SK-N-SH treated with all-trans-retinoic acid at 6 μM for 48 hours (cell line): ENCODE results near the gene MAMSTR.

Experiments used
- ARNTL ChIP-seq: fragments of 450-650 bp; formaldehyde crosslinking; IDR thresholded peaks from 2 replicates; pipeline ENCODE4 v1.5.0; 2020; ENCODE audit warnings: low read depth, mild to moderate bottlenecking, moderate library complexity, borderline replicate concordance
- BACH2 ChIP-seq: fragments of 250-450 bp; sonication (Bioruptor Pico); IDR thresholded peaks from 2 replicates; pipeline ENCODE4 v1.9.0; 2021; ENCODE audit warnings: mild to moderate bottlenecking, borderline replicate concordance
- OSR1 ChIP-seq: fragments of 250-450 bp; sonication (Bioruptor Pico); IDR thresholded peaks from 2 replicates; pipeline ENCODE4 v1.8.0; 2022; ENCODE audit warnings: moderate library complexity, mild to moderate bottlenecking, inconsistent platforms
- PATZ1 ChIP-seq: fragments of 250-450 bp; sonication (Bioruptor Pico); IDR thresholded peaks from 2 replicates; pipeline ENCODE4 v1.8.0; 2020; ENCODE audit warnings: mild to moderate bottlenecking, moderate library complexity, borderline replicate concordance
- SNAI2 ChIP-seq: fragments of 250-450 bp; sonication (Bioruptor Pico); IDR thresholded peaks from 2 replicates; pipeline ENCODE4 v1.5.0; 2020; ENCODE audit warnings: mild to moderate bottlenecking, moderate library complexity
- TCF4 ChIP-seq: fragments of 250-450 bp; sonication (Bioruptor Pico); IDR thresholded peaks from 2 replicates; pipeline ENCODE4 v1.8.0; 2021; ENCODE audit warnings: mild to moderate bottlenecking, moderate library complexity, borderline replicate concordance
- TOX ChIP-seq: fragments of 250-450 bp; sonication (Bioruptor Pico); IDR thresholded peaks from 2 replicates; pipeline ENCODE4 v1.8.0; 2021; ENCODE audit warnings: mild to moderate bottlenecking, moderate library complexity, borderline replicate concordance
- ZFP3 ChIP-seq: fragments of 250-450 bp; sonication (Bioruptor Pico); IDR thresholded peaks from 2 replicates; pipeline ENCODE4 v1.5.0; 2020; ENCODE audit warnings: mild to moderate bottlenecking, moderate library complexity
- TF ChIP-seq, protein P1 (sequence below): fragments of 250-450 bp; sonication (Bioruptor Pico); IDR thresholded peaks from 2 replicates; pipeline ENCODE4 v1.5.1; 2020; ENCODE audit warnings: low read depth, mild to moderate bottlenecking, moderate library complexity
- TF ChIP-seq, protein P2 (sequence below): fragments of 250-450 bp; sonication (Bioruptor Pico); IDR thresholded peaks from 2 replicates; pipeline ENCODE4 v1.5.0; 2020; ENCODE audit warnings: mild to moderate bottlenecking, moderate library complexity
- TF ChIP-seq, protein P3 (sequence below): fragments of 250-450 bp; sonication (Bioruptor Pico); IDR thresholded peaks from 2 replicates; pipeline ENCODE4 v1.8.0; 2021; ENCODE audit warnings: low read depth, mild to moderate bottlenecking, moderate library complexity, borderline replicate concordance

- no peak for TF ChIP-seq BACH2 (CRISPR knock-in tag)
- no peak for TF ChIP-seq ARNTL
- TF ChIP-seq SNAI2 (CRISPR knock-in tag), result no peak
- no peak for TF ChIP-seq PATZ1
- TF ChIP-seq TOX (CRISPR knock-in tag), result no peak
- TF ChIP-seq, protein P1, sequence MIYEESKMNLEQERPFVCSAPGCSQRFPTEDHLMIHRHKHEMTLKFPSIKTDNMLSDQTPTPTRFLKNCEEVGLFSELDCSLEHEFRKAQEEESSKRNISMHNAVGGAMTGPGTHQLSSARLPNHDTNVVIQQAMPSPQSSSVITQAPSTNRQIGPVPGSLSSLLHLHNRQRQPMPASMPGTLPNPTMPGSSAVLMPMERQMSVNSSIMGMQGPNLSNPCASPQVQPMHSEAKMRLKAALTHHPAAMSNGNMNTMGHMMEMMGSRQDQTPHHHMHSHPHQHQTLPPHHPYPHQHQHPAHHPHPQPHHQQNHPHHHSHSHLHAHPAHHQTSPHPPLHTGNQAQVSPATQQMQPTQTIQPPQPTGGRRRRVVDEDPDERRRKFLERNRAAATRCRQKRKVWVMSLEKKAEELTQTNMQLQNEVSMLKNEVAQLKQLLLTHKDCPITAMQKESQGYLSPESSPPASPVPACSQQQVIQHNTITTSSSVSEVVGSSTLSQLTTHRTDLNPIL, result no peak
- TF ChIP-seq, protein P2, sequence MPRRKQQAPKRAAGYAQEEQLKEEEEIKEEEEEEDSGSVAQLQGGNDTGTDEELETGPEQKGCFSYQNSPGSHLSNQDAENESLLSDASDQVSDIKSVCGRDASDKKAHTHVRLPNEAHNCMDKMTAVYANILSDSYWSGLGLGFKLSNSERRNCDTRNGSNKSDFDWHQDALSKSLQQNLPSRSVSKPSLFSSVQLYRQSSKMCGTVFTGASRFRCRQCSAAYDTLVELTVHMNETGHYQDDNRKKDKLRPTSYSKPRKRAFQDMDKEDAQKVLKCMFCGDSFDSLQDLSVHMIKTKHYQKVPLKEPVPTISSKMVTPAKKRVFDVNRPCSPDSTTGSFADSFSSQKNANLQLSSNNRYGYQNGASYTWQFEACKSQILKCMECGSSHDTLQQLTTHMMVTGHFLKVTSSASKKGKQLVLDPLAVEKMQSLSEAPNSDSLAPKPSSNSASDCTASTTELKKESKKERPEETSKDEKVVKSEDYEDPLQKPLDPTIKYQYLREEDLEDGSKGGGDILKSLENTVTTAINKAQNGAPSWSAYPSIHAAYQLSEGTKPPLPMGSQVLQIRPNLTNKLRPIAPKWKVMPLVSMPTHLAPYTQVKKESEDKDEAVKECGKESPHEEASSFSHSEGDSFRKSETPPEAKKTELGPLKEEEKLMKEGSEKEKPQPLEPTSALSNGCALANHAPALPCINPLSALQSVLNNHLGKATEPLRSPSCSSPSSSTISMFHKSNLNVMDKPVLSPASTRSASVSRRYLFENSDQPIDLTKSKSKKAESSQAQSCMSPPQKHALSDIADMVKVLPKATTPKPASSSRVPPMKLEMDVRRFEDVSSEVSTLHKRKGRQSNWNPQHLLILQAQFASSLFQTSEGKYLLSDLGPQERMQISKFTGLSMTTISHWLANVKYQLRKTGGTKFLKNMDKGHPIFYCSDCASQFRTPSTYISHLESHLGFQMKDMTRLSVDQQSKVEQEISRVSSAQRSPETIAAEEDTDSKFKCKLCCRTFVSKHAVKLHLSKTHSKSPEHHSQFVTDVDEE, result no peak
- TF ChIP-seq, protein P3, sequence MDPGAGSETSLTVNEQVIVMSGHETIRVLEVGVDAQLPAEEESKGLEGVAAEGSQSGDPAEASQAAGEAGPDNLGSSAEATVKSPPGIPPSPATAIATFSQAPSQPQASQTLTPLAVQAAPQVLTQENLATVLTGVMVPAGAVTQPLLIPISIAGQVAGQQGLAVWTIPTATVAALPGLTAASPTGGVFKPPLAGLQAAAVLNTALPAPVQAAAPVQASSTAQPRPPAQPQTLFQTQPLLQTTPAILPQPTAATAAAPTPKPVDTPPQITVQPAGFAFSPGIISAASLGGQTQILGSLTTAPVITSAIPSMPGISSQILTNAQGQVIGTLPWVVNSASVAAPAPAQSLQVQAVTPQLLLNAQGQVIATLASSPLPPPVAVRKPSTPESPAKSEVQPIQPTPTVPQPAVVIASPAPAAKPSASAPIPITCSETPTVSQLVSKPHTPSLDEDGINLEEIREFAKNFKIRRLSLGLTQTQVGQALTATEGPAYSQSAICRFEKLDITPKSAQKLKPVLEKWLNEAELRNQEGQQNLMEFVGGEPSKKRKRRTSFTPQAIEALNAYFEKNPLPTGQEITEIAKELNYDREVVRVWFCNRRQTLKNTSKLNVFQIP, result no peak
- no peak for TF ChIP-seq OSR1 (CRISPR knock-in tag)
- no peak for TF ChIP-seq ZFP3 (CRISPR knock-in tag)
- no peak for TF ChIP-seq TCF4 (CRISPR knock-in tag)
These were observed 15.6 kb upstream of the MAMSTR start for GRCh38 chr19:48735031-48735615.
